H1 (cell line): ENCODE data around the gene UGT1A10. TPM values are rescaled to one million over a fixed set of nuclear protein-coding genes. Genes with fewer than 3 reads are reported as not detected.

Experiments used
- BCL11A ChIP-seq, 2 experiments: IDR thresholded peaks; one replicate each; pipeline ENCODE4 v1.6.1; 2011; ENCODE audit warnings: low read depth in 2 of 2, low read length in 2 of 2, mild to moderate bottlenecking in 2 of 2
- RAD21 ChIP-seq, 2 experiments: IDR thresholded peaks in 1 of 2; conservative IDR thresholded peaks in 1 of 2; 2 replicates each; pipeline ENCODE4 v1.6.1; 2011; ENCODE audit warnings: low read depth in 2 of 2, low read length in 2 of 2, improper control_type of control experiment in 1 of 2, inconsistent platforms in 1 of 2, mild to moderate bottlenecking in 1 of 2, moderate library complexity in 1 of 2
- SP1 ChIP-seq: IDR thresholded peaks from 2 replicates; pipeline ENCODE4 v1.6.1; 2011; ENCODE audit warnings: low read depth, low read length
- polyA plus RNA-seq, 7 experiments: library from polyadenylated mRNA; depleted of rRNA in 3 of 7; stranded (reverse) in 5 of 7; unstranded in 2 of 7; fragments of >200 nt in 5 of 7; fragments of 200-250 nt in 2 of 7; gene quantifications; 1 replicate in 5 of 7; 2 replicates in 1 of 7; 4 replicates in 1 of 7; pipeline versions ENCODE4 v1.2.1 to v1.2.3, GENCODE V29; 2011 to 2013; ENCODE audit warnings: missing spikeins in 2 of 7, mixed read lengths in 2 of 7
- total RNA-seq: library from RNA; stranded (reverse); fragmentation: NEBNext Ultra II Directional; extraction: Animal tissue kit (Norgen Biotek cat#: 25700); gene quantifications from 2 replicates; pipeline ENCODE4 v1.2.1, GENCODE V29; 2021

UGT1A10 gene
- total and polyA plus RNA-seq, 2 of the 8 experiments (the other 6 are each of a cell fraction or from before 2014, with no cell fraction given): not detected

- TF ChIP-seq BCL11A (IDR thresholded peaks at IDR 0.05; ENCODE audit: low read depth in 2 of 2, low read length in 2 of 2): no peak
- no peak for TF ChIP-seq SP1
- no peak for TF ChIP-seq RAD21 (IDR thresholded peaks at IDR 0.05 in 1 of 2, conservative IDR thresholded peaks at IDR 0.05 in 1 of 2; ENCODE audit: low read depth in 2 of 2, low read length in 2 of 2)
Measured at GRCh38 chr2:233686928-233687327, 50.7 kb downstream of the UGT1A10 start (continued).
